Fibroblast of gingiva (primary cell): ENCODE results near the gene KCNQ5.
A peak's percentile ranks its signal among the peaks of the same experiment; 100 is the strongest.

Experiments
- DNase-seq: peaks from one replicate; pipeline ENCODE4 v3.0.0-alpha.2; 2011; ENCODE audit warnings: low read depth

KCNQ5 gene

DNA sequence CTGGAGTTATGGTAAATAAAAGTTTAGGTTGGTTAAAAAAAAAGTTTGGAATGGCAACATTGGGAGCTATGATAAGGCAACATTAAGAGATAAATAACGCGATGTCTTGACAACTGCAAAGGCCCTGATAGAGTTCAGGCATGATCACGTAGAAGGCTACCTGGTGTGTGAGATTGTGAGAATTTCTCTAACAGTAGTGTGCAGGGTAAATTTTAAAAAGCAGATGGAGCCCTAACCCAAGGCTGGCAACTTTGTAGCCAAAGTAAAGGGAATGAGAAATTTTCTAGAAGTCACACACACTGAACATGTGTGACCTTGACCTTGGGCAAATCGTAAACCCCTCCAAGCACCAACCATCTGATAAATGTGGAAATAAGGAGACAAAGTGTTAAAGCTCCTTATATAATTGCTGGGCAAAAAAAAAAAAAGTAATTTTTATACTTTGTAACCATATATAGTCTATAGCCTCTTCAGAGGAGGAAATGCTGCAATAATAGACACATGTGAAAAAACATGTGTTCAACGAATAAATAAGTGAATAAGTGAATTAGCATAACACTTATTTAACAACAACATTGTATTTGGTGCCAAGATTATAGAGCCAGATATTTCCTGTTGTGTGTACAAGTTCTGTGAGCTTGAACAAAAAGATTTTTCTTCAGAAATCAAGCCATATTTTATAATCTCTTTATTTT is 18.2 kb downstream of the KCNQ5 start:
- no peak for DNase-seq

DNA sequence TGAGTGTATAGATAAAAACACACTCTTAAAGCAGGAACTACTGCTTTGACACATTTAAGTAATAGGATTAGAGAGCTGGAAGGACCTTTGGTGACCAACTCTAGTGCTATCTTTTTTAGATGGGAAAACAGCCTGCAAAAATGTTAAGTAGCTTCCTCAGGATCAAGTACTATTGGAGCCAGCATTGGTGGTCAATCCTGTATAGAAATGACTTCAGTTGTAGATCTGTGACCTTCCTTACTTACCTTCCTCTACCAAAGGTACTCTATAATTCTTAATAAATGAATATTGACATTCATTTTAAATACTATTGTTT is 18.7 kb downstream of the KCNQ5 start:
- no peak for DNase-seq

DNA sequence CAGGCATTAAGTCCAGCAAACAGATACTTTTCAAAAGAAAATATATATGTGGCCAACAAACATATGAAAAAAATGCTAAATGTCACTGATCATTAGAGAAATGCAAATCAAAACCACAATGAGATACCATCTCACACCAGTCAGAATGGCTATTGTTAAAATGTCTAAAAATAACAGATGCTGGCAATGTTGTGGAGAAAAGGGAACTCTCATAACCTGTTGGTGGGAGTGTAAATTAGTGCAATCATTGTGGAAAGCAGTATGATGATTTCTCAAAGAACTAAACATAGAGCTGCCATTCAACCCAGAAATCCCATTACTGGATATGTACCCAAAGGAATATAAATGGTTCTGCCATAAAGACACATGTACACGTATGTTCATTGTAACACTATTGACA is 20.6 kb downstream of the KCNQ5 start:
- no peak for DNase-seq

DNA sequence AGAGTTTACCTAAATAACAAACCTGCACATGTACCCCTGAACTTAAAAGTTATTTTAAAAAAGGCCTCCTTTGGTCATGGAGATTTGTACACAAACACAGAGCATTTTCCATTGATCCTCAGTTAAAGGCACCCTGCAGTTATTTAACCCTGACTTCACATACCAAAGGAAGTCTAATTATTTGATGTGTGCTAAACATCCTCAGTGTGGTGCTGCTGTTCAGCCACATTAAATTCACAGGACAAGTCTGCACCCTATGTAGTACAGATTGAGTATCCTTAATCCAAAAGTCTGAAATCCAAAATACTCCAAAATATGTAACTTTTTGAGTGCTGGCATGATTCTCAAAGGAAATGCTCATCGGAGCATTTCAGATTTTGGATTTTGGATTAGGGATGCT is 21.4 kb downstream of the KCNQ5 start:
- no peak for DNase-seq

DNA sequence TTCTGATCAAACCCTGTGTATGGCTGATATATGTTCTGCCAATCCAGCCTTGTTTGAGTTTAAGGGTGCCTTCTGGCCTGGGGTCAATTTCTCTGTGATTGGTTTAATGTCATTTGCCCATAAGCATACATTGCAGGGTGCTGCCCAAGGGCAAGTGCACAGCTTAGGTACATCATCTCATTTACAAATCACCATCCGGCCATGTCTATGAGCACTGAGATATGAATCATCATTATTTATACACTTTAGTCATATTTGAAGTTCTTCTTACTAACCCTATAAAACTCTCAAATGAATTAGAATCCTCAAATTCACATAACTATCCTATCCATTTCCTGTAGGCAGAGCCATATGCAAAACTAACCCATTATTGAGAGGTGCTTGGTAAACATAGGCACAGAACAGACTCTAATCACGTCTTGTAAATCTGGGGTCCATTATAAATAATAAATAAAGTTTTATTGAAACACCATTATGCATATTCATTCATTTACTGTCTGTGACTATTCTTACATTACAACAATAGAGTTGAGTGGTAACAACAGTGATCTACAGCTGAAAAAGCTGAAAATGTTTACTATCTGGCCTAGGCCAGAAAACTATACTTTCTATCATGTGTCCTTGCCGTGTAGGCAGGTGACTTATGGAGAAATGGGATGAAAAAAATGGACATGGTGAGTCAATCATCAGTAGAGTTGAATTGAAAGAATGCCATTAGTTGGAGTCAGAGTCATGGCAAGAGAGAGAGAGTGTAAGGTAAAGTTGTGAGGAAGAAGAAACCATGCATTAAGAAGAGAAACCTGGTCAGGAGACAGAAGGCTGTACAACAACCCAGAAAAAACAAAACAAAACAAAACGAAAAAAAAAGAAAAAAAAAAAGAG is 25.0 kb downstream of the KCNQ5 start:
- DNase-seq: no peak

DNA sequence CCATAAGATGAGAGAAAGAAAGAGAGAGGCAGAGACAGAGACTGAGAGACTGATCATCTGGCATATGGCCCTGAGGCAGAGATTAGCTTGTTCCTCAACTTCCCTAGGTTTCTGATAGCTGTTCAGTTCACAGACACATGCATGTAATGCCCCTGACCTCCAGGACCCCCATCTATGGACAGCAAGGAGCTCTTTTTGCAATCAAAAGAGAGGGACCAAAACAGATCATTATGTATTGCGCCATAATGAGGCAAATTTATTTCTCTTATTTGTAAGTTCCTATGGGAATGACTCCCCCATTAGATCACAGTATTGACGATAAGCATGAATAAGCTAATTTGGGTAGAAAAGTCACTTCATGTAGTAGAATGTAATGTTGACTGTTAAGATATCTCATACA is 25.6 kb downstream of the KCNQ5 start:
- DNase-seq: no peak

DNA sequence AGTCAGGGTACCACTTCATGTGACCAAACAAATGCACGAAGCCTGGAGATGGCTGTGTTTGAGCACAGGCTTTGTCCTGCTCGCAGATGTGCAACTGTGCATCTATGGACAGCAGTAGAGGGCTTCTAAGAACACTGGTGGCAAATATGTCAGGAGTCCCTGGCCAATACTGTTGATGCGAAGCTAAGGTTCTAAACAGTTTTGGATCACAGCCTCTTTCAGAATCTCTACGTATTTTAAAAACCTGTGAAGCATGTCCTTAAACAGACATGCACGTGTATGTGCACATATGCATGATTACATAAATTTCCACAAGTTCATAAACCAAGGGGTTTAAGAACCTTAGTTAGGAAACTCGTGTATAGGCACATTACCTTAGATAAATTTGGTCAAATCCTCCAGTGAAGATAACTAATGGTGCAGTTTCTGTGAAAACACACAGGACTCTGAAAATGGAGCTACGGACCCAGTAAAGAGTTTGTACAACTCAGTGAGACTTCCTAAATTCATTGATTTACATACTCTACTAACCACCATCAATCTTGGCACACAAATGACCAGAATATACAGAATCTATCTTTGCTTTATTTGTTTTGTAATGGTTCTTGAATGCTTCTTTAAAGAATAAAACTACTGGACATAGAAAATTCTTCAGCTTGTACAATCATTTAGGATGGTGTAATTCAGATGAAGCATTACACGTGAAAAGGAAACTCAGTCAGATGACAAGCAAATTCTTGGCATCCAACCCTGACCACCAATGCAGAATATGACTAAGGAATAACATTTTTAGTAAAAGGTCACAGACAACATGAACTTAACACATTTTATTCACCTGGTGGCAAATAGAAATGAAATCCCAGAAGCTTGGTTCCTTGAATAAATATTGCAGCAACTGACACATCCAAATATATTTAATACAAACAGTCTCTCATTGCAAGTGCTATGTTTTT is 27.4 kb downstream of the KCNQ5 start:
- peak; percentile 65 for DNase-seq

DNA sequence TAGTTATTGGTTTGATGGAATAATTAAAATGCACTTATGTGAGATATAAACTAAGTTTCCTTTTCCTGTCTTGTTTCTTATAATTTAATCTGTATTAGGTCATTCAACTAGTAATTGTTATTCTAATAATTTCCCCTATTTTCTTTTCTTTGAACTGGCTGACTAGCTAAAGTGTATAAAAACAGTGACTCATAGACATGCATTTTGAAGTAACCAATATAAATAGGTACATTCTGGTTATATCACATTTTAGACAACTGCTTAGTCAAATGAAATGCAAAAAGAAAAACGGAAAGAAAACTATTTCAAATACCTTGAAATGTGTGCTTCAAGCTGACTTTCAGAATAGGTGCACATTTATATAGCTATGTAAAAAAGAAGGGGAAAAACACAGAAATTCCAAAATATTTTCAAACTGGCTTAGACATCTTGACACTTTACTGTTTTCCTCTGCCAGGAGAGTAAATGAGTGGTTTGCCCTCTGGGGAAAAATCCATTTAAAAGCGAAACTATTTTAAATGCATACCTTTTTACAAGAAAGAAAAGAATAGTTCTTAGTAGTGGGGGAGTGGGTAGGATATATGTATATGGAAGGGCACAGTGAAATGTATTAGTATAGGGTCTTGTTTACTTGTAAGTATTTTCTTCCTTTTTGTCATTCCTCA is 28.3 kb downstream of the KCNQ5 start:
- no peak for DNase-seq

DNA sequence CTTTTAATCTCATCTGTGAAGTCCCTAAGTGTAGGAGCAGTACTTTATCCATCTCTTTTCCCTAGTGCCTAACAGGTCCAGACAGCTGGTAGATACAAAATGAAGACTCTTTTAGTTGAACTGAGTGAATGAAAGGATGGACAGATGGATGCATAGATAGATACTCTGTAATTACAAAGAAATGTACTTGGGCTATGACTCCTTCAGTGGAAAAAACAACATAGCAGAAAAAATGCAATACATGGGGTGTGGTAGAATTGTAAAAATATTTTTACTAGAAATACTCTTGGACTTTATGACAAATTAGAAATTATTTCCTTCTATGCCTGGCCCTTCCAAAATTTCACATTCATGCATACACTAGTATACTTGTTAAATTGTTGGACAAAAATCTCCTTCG is 29.3 kb downstream of the KCNQ5 start:
- DNase-seq: no peak

DNA sequence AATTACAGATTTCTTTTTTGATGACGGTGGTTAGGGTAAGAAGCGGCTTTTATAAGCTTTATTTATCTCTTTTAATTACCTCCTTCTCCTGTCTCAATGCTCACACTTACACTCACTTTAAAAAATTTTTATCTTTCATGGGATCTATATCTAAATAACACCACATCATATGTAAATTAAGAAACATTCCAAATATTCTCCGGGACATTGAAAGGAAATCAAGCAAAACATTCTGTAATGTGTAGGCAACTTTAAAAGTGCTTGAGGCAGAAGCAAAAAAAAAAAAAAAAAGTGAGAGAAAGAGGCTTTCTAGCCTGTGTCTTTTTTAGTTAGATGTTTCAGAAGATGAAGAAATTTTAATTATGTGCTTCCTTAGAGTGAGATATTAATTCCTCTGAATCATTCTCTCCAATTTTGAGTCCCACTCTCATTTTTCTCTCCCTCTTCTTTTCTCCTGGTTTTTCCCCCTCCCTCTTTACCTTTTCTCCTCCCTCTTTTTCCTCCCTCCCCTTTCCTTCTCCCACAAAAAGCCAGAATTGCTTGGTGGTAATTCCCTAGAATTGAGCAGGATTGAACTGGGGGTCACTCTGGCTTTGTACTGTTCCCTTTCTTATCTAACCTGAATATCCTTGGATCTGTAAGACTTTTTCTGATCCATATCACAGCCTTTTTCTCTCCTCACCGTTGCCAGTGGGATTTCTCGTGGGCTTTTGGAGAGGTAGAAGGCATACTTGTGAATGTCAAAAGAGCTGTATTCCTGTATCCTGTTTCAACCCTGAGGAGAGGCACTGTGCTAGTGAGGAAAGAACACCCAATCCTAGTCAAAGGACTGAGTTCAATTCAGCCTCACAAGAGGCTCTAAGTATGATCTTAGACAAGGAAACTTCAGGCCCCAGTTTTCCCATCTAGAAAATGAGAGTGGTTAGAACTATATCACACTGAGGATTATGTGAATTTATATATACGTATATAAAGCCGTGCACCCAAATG is 30.4 kb downstream of the KCNQ5 start:
- DNase-seq: no peak

DNA sequence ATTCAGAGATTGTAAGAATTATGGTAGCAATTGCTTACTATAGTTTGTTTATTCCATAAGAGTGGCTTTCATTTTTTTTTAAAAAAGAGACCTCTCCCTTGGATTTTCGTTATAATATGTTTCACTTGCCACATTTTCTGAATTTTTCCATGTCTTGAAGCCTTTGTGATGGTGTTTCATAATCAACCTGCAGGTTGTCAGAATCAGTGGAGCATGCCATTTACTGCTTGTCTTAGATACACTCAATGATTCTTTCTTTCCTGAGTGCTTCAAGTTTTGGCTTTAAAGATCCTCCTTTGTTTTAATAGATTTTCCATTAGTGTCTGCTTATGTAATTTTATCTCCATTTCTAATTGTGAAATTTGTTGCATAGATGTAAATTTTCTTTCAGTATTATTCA is 31.2 kb downstream of the KCNQ5 start:
- no peak for DNase-seq

DNA sequence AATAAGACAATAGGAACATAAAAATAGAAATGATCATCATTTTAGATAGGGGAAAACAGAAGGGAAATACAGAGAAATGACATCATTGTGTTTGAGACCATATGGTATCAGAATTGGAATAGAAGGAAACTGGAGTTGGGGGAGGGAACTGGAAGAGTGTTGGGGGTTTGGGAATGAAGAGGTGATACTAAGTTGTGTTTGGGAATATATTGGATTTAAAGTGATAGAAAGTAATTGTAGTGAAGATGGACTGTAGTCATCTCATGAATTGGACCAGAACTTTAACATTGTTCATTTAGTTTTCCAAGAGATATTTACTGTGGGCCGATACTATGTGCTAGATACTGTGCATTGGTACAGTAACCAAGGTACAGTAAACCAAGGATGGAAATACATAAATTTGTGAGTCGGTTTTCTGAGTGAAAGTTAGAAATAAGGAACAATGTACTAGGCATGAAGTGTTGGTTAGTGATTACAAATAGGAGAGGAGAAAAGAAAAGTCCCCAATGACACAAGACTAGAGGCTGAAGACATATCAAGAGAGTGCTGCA is 32.3 kb downstream of the KCNQ5 start:
- DNase-seq: no peak

DNA sequence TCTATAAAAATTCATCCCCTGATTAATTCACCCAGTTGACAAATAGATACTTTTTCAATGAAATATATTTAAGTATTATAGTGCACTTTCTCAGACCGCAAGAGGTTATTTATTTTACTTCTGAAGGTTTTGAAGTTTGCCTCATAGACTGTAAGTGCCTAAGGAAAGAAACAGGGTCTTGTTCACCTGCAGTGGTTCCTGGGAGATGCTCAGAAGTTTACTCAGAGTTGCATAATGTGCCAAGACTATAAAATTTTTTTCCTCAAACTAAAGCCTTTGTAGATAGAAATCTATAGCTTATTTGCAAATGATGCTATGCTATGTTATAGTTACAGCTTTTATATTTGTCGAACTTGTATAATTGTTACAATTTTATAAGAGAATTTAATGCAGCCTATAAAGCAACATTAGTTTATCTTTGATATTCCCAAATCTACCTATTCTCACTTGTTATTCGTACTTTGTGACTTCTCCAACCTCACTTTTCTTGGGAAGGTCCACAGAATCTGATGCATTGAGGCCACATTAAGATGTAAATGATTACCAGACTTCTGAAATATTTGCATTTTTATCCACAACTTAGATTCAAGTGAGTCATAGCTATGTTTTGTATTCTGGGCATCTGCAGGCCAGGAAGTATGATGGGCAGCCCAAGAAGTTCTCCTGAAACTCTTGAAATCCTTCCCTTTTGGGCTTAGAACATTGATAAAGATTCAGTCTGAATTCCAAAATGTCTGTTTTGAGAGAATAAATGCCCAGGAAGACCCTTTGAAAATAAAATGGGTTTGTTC is 35.7 kb downstream of the KCNQ5 start:
- peak; percentile 20 for DNase-seq

DNA sequence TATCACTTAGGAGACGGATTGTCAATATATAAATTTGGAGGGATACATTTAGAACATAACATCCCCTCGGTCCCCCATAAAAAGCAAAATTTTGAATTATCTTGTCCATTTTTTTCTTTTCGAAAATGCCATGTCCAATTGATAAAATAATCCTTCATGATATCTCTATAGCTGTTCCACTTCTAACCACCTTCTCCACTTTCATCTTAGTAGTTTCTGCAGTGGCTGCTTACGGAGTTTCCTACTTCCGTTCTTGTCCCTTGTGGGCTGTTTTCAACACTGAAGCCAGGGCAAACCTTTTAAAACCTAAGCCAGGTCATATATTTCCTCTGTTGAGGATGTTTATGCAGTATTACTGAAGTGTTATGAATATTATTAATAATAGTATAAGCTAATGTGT is 37.9 kb downstream of the KCNQ5 start:
- DNase-seq: no peak

DNA sequence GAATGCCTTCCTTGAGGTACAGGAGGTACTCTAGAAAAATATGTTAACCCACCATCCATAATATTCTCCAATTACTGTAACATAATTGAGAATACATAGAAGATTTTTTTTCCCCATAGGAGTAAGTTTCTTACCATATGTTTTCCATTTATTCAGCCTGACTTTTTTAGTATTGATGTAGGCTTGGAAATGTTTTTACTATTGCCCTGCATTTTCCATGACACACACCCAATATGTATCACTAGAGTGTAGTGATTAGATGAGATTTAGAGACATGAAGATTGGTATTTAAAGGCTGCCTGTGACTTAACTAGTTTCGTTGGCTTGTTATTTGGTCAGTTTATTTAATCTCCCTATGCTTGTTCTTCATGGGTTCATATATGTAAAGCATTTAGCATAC is 39.5 kb downstream of the KCNQ5 start:
- DNase-seq: peak; percentile 2

DNA sequence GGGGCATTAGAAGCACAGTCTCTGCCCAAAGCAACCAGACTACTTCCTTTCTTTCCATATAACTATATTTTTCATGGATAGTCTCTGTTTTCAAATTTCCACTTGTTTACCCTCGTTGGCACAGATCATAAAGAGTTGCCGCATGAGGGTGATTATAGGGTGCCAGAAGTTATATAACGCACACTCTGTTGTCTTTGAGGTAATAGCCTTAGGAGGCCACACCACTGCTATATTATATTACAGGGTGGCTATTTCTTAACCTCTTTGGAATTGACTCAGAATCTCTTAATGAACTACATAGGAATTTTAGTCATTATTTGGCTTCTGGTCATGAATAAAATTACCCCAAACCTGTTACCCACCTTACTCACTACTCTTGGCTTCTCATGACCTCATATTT is 43.7 kb downstream of the KCNQ5 start:
- DNase-seq: no peak

DNA sequence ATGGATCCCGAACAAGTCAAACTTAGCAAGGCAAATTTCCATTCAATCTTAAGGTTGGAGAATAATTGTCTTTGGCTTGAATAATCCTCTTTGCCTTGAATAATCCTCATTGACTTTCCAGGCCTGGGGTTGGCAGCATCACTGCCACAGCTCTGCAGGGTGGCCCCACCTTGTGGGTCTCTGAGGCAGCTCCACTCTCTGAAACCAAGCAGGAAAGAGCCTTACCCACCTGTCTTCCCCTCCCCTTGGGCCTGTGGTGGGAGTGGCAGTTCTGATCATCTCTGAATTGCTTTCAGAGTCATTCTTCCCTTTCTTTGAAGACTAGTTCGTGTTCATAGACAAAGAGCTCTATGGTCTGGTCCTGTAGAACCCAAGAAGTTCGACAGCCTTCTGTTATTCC is 47.5 kb downstream of the KCNQ5 start:
- DNase-seq: no peak

DNA sequence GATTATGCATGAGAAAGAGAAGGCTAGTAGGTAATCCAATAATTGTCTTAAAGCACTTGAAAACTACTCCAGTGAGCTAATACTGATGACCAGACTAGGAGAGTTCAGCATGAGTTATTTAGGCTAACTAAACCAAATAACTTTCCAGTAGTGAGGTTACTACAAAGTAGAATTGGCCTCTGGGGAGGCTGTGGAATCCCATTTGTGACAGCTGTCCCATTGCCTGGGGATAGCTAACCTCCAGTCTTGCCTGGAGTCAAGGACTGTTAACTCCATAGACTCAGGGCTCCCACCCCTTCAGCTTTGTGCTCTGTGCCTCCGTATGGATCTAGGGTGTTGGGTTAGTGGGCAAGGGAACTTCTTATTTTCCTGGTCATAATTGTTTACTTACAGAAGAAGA is 51.0 kb downstream of the KCNQ5 start:
- DNase-seq: no peak

DNA sequence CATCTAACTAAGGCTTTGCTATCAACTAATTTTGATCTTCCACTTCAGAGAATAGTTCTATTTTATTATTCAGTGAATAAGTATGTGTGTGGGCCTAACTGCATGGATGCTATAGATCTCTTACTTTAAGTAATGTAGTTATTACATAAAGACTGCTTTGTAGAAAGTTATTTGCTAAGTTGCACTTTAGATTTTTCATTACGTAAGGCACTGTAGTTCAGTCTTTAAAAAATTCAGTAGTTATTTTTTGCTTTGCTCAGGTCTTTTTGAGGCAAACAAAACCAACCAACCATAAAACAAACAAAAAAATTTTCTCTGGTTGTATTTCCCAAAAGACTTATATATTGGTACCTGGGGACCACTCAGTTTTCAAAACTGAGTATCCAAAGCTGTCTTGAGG is 53.0 kb downstream of the KCNQ5 start:
- no peak for DNase-seq

DNA sequence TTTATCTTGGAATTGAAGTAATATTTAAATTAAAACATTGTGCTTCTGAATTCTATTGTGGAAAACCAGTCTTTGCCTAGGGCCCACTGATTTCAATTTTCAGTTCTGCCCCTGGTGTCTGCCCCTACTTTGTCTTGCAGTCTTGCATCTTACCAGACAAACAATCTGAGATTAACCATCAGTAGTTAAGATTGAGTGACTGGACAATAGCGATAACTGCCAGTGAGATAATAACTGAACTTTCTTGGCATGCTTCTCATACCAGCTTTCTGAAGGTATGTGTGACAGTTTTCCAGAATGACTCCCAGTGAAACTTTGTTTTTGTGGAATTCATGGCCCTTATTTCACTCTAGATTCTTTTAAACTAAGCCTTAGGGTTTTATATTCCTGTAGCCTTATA is 53.5 kb downstream of the KCNQ5 start:
- no peak for DNase-seq
